Subcutaneous adipose tissue (tissue), 4 donors: ENCODE data around the gene SENP3. TPM values are rescaled to one million over a fixed set of nuclear protein-coding genes. Genes with fewer than 3 reads are reported as not detected.

Experiments
- CTCF ChIP-seq: fragments of 450-650 bp; IDR thresholded peaks from one replicate; pipeline ENCODE4 v1.5.1; 2016; ENCODE audit warnings: low read depth, mild to moderate bottlenecking, control low read depth, antibody characterized with exemption, moderate library complexity
- total RNA-seq, 4 donors: library from RNA; depleted of rRNA; stranded (reverse); fragments of >200 nt; gene quantifications; one replicate each; pipeline ENCODE4 v1.1.0, GENCODE V29; 2016

The SENP3 gene
- total RNA-seq, 4 donors from 2014 or later, result 41.6 to 64.7 (median 56.8) TPM

DNA sequence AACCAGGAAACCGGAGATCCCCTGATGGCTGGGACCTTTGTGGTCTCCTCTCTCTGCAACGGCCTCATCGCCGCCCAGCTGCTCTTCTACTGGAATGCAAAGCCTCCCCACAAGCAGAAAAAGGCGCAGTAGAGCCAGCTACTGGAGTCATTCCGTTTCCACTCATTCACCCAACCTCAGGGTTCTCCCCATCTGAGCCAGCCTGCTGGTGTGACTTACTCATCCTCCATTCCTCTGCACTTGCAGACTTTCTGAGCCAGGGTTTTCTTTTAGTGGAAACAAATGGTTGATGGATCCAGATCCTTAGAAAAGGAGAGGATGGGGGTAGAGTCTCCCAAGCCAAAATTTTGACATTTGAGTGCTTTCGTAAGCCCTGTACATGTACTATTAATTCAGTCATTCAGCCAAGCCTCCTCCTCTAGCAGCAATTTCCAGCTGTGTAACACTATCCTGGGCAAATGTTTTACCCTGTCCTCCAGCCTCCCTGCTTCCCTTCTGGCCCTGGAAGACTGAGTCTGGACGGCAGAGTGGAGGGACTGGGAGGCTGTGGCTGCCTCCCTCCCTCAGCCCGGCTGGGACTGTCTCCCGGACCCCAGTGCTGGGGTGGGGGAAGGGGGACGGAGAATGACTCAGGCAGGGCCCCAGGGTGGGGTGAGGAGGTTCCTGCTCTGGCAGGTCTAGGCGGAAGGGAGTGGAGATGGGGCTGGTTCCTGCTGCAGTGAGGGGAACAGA, 25.9 kb downstream of the SENP3 start:
- no peak for TF ChIP-seq CTCF

DNA sequence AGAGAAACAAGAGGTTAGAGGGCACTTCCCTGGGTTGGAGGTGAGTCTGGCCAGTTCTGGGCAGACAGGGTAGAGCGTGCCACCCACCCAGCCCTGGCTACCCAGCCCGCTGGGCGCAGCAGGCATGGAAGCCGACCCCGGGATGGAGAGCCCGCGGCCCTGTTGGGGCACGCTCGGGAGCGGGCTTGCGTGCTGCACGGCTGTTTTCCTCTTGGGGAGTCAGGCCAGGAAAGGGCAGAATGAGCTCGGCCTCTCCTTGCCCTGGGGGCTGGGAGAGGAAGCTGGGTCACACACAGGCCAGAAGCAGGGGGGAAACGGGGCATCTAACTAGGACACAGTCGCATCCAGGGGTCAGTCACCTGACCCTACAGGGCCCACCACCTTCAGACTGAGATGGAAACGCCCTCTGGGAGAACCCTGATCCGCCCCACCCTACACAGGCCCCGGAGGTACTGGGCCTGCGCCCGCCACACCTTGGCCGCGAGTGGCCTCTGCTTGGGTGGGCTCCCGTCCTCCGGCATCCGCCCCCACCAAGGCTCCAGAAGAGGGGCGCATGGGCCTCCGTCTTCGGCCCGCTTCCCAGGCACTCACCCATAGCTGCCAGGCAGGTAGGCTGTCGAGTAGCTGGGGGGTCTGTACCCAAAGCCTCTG, 27.0 kb downstream of the SENP3 start:
- no peak for TF ChIP-seq CTCF

DNA sequence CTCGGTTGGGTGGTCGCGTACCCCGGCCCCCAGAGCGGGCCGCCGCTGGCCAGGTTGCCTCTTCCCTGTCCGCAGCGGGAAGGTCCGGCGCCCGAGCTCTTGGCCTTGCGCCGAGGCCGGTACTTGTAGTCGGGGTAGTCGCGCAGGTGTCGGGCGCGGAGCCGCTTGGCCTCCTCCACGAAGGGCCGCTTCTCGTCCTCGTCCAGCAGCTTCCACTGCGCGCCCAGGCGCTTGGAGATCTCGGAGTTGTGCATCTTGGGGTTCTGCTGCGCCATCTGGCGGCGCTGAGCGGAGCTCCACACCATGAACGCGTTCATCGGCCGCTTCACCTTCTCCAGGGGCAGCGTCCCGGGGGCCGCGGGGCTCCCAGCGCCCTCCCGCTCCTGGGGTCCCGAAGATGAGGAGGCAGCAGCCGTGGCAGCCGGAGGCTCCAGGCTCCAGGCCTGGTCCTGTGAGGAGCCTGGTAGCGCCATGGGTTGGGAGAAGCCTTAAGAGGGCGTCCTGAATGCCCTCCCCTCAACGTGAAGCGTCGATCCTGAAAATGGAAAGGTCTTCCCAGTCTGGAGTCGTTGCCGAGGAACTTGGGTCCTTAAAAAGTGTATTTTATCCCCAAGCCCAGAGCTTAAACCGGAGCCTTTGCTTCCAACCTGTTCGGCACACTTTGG, 27.6 kb downstream of the SENP3 start:
- no peak for TF ChIP-seq CTCF

DNA sequence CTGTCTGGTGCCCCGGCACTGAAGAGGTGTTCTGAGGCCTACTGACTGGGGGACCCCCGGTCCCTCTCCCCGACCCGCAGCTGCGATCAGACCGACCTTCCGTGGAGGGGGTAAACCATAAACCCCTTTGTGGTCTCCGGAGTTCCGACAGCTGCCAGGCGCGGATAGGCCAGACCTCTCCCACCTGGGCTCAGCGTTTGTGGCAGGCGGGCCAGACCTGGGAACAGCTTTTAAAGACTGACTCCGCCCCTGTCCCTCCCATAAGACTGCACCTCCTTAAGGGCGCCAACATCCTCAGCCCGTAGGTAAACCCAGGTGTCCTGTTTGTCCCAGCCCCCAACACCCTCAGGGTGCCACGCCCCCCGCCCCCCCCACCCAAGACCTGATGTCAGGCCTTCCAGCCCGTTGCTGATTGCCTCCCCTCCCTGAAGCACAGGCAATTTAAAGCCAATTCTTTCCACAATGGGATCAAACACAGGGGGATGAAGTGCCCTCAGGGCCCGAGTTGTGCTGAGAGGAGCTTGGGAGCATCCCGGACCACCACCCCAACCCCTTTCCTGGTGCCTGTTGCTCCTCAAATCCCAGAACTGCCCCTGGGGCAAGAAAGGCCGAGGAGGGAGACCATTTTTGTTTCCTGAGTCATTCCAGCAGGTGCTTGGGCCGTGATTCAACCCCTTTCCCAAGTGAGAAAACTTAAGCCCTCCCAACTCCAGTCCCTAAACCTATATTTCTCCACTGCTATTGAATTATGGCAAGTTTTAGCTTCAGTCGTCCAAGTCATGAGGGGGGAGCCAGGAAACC, 28.4 kb downstream of the SENP3 start, which contains the start of gene SOX15:
Gene SOX15 (minus strand): TSS at position 204 of the 801 bp plus-strand sequence. CDS start 418 bp downstream, outside the sequence.
- TF ChIP-seq CTCF, result no peak

DNA sequence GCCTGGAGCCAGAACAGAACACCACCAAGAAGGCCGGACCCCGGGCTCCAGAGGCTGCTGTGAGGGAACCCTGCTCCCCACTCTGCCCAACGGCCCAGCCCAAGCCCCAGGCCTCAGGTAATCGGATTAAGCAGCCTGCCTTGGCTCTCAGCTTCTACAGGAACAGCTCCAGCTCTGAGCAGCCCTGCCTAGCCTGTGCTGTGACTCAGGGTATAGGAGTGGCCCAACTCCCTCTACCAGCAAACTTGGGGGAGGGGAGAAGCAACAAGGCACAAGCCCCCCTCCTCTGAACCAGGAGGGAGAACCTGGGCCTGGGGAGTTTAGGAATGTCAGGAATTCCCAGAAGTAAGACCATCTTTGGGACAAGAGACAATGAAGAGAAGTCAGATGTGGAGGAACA, 29.0 kb downstream of the SENP3 start:
- TF ChIP-seq CTCF, result no peak

GRCh38 chr17:7591596-7591995, 29.9 kb downstream of the SENP3 start:
- TF ChIP-seq CTCF, result no peak
